HG03460 (cell line): ENCODE results near the gene LIPG.
"Not testable (repeated sequence)": the region's sequence is repeated elsewhere in the genome, so short reads cannot be mapped to it uniquely, and the experiment has no call there.

Source experiments
- ATAC-seq: cut with Tn5 transposase; IDR thresholded peaks from one replicate; pipeline ENCODE4 v1.9.1; 2021; ENCODE audit not compliant: unreplicated experiment

The LIPG gene

DNA sequence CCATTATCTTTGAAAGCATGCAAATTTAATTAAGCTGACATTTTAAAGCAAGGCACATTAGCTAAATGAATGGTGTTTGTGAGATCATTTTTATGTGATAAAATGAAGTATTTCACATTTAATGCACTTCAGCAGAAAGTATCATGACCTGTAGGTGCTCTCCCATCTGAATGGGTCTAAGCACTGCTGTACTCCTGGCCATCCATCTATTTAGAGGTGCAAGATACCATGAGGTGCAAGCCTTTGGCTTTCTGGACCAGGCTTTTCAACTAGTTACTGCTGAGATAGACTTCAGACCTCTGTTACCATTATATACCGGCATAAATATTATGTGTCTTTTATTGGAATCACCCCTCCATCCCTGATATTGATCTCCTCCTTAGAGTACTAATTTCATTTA lies 15.6 kb upstream of the LIPG start:
- no peak for ATAC-seq

GRCh38 chr18:49546719-49547273 lies 15.1 kb upstream of the LIPG start:
- no peak for ATAC-seq

GRCh38 chr18:49547701-49548100 lies 14.2 kb upstream of the LIPG start:
- no peak for ATAC-seq

DNA sequence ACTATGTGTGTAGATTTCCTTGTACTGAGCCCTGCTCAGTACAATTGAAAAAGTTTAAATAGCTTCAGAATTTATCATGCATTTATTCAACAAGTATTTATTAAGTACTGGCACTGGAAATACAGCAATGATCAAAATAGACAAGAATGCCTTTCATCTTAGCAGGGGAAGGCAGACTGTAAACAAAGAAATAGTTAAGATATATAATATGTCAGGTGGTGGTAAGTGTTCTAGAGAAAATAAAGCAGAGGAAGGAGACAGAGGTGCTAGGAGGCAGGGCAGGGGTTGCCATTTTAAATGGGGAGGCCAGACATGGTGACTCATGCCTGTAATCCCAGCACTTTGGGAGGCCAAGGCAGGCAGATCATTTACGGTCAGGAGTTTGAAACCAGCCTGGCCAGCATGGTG lies 13.6 kb upstream of the LIPG start:
- no peak for ATAC-seq

GRCh38 chr18:49550621-49551339 lies 11.1 kb upstream of the LIPG start:
- ATAC-seq = no peak

- no peak for ATAC-seq
These were observed 8.9 kb upstream of the LIPG start for GRCh38 chr18:49553003-49553402.

DNA sequence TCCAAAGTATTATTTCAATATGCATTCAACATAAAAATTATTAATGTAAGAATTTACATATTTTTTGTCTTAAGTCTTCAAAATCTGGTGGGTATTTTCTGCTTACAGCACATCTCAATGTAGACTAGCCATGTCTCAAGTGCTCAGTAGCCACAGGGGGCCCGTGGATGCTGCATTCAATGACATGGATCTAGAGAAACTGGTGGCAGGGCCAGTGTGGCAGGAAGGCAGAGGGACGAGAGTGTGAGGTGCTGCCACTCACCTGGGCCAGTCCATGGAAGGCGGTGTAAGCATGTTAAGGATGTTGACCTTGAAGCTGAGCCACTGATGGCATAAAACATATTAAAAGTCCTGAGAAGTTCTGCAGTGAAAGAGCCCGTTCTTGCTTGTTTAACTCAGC lies 6.2 kb upstream of the LIPG start:
- ATAC-seq = no peak

DNA sequence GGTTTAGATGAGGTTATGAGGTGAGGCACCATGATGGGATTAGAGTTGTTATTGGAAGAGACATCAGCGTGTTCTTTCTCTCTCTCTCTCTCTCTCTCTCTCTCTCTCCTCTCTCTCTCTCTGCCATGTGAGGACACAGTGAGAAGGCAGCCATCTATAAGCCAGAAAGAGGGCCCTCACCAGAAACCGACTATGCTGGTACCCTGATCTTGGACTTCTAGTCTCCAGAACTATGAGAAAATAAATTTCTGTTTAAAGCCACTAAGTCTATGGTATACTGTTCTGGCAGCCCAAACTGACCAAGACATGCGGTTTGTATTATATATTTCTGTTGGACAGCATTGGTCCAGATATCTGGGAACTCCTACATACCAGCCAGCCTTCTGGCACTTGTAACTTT lies 3.5 kb upstream of the LIPG start:
- ATAC-seq = no peak

DNA sequence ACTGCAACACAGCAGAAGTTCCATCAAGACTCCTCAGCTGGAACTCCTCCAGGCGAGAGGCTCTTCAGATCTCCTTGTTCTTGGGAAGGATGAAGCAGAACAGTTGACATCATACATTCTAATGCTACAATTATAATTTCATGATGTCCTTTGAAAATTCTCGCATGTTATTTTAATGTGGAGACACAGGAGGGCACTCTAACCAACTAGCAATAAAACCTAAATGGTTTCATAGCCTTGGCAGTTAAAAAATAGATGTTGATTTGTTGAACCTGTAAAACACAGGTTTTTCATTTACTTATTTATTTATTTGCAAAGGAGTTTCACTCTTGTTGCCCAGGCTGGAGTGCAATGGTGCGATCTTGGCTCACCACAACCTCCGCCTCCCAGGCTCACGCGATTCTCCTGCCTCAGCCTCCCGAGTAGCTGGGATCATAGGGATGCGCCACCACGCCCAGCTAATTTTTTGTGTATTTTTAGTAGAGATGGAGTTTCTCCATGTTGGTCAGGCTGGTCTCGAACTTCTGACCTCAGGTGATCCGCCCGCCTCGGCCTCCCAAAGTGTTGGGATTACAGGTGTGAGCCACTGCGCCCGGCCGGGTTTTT lies 2.4 kb upstream of the LIPG start:
- ATAC-seq = not testable (repeated sequence)

DNA sequence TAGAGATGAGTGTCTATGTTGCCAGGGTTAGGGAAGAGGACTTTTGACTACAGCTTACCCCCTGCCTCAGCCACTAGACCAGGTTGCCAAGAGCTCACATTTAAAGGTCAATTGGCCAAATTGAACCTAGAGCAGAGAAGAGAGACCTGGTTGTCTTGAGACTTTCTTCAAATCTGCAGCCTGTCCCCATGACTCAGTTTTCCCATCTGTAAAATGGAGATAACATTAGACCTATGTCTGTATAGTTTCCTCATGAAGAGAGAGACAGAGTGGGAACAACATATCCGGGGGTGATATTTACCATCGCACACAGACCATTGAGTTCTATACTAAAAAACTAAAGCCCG lies 1.6 kb upstream of the LIPG start:
- ATAC-seq = no peak

GRCh38 chr18:49560624-49561288 lies 1.1 kb upstream of the LIPG start:
- ATAC-seq = no peak

- no peak for ATAC-seq
These were observed 748 bp downstream of the LIPG start for GRCh38 chr18:49562481-49563129.

GRCh38 chr18:49563130-49563540 lies 1.3 kb downstream of the LIPG start:
- no peak for ATAC-seq

DNA sequence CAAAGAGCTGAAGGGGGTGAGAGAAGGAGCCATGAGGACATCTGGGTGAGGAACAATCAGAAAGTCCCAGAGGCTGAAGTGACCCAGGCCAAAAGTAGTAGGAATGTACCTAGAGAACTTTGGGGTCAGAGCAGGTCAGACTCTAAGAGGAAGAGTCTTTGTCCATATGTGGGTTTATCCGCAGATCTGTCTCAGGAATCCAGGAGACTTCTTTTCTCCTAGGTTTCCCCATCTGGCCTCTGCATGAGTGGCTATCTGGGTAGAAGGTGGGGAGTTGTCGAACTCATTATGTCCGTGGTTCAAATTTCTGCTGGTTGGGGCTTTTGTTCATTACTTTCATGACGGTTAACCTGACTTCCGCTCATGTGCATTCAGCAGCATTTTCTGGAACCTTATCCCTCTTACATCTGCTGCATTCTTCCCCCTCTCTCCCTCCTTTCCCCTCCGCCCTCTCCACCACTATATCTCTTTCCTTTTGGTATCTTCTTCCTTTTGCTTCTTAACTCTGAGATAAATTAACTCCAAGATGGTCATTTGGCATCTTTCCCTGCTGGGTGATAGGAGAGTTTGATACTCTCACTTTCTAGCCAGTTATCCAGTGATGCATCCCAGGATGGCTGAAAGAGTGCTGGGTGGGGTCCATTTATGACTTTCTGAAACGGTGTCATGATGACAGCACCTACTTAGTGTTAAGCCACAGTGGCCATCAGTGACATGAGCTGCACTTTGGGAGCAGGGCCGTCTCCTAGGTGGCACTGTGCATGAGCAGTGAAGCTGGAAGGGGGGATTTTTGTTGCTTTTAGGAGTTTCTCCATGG lies 2.1 kb downstream of the LIPG start:
- no peak for ATAC-seq

DNA sequence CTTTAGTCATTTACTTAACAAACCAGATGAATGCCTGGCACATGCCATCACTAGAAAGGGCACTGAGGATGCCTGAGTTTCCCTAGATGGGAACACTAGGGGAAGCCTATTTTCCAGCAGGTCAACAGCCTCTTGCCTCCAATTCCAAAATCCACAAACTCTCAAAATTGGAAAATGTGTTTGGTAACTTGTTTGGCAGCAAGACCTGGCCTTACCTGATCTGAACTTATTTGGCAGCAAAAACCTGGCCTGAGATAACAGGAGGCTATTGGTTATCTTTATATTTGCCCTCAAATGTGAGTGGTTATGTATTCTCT lies 2.6 kb downstream of the LIPG start:
- no peak for ATAC-seq

- no peak for ATAC-seq
These were observed 3.2 kb downstream of the LIPG start for GRCh38 chr18:49565101-49565500.

GRCh38 chr18:49565612-49566011 lies 3.8 kb downstream of the LIPG start:
- no peak for ATAC-seq

GRCh38 chr18:49566217-49566770 lies 4.4 kb downstream of the LIPG start:
- ATAC-seq = no peak

GRCh38 chr18:49566985-49567384 lies 5.1 kb downstream of the LIPG start:
- no peak for ATAC-seq

- no peak for ATAC-seq
These were observed 7.9 kb downstream of the LIPG start for GRCh38 chr18:49569724-49570123.

- ATAC-seq = no peak
These were observed 9.0 kb downstream of the LIPG start for GRCh38 chr18:49570836-49571235.
